ENCODE data around the gene PLD6.

DNA sequence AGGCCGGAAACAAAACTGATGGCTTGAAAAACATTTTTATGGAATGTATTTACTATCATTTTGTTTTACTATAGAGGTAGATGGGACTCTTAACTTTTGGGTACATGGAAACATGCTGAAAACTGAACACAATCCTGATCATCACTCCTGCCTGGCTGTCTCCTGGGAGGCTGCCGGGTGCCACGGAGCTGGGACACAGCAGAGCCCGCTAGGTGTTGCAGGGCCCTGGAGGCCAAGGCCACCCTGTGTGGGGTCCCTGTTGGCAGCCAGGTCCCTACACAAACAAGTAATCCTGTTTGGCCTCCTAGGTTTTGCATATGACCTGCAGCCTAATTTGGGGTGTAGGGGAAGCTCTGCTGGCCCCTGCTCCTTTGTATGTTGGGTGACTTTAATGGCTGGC is 17.5 kb downstream of the PLD6 start:
- TF ChIP-seq POLR2A (IDR thresholded peaks at IDR 0.05; ENCODE audit: low read length): no peak
- TF ChIP-seq GATA1 (IDR thresholded peaks at IDR 0.05; ENCODE audit: low read depth, low read length): no peak
